Measurements from ENCODE around the gene DSTYK.

GRCh38 chr1:205245096-205245495, 33.6 kb upstream of the DSTYK start:
- TF ChIP-seq POLR2A (IDR thresholded peaks at IDR 0.05) (no peak), CTCF (IDR thresholded peaks at IDR 0.05) (no peak), EP300 (IDR thresholded peaks at IDR 0.05) (no peak), POLR2AphosphoS5 (IDR thresholded peaks at IDR 0.05) (no peak)
